ENCODE data around the gene EDN2.

The EDN2 gene

GRCh38 chr1:41482001-41482765 is 2.3 kb downstream of the EDN2 start:
- DNase-seq, result no peak

DNA sequence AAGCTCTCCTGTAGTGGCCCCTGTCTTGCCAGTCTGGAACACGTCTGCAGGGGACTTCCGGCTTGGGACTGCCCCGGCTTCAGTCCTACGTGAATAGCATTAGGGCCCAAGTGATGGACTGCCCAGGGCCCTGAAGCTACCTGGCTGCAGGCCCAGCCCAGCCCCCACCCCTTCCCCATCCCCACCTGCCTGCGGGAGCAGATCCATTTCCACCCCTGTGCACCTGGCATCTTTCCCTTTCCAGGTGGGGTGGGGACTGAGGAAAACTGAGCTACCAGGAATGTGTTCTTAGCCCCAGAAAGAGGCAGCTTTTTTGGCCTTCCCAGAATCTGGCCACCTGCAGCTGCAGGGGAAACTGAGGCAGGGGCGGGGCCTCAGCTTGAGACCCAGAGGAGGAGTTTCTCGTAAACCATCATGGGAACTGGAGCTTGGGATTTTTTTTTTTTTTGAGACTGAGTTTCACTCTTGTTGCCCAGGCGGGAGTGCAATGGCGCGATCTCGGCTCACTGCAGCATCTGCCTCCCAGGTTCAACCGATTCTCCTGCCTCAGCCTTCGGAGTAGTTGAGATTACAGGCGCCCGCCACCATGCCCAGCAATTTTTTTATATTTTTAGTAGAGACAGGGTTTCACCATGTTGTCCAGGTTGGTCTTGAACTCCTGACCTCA is 3.2 kb downstream of the EDN2 start:
- DNase-seq, result no peak

DNA sequence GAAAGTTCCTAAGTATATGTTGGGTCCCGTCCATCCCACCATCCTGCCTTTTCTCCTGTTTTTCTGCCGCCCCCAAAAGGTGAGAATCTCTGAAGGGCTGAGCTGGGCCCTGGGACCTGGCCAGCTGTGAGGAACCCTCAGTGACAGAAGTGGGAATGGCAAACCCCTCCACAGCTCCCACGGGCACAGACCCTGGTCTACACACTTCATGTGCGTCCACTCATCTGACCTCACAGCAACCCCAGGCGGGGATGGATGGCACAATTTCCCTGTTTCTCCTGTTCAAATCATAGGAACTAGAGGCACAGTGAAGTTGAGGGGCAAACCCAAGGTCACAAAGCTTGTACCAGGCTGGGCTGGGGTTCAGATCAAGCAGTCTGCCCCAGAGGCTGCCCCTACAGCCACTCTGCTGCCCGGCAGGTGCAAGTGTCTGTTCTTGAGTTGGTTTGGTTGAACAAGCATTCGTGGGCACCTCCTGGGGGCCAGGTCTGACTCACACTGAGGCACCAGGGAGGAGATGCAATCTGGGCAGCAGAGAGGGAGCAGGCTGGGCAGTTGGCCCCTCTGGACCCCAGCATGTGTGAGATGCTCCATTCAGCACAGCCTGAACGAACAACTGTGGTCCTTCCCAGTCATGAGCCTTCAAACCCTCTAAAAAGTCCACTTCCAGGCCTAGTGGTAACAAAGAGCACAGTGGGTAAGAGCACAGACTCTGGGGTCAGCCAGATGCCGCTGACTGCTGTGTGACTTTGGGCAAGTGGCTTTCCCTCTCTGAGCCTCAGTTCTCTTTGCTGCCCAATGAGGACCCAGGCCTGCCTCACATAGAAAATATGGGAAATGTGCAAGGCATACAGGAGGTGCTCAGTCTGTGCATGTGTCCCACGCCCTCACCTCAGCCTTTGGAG is 4.0 kb downstream of the EDN2 start:
- DNase-seq, result no peak

DNA sequence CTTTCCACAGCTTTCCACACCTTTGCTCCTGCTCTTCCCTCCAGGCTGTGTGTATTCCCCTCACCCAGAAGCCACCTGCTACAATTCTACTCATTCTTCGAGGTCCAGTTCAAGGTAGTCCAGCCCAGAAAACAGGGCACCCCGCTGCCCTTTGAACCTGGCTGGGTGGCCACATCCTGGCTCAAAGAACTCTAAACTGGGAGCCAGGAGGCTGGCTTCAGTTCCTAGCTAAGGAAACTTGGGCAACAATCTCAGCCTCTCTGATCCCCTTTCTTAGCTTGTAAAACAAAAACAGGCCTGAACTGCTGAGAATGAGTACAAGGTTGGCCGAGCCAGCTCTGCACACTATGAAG is 4.7 kb downstream of the EDN2 start:
- no peak for DNase-seq

- DNase-seq, result no peak
Observed at GRCh38 chr1:41479000-41479807, 5.3 kb downstream of the EDN2 start.

GRCh38 chr1:41478118-41478748 is 6.2 kb downstream of the EDN2 start:
- no peak for DNase-seq

DNA sequence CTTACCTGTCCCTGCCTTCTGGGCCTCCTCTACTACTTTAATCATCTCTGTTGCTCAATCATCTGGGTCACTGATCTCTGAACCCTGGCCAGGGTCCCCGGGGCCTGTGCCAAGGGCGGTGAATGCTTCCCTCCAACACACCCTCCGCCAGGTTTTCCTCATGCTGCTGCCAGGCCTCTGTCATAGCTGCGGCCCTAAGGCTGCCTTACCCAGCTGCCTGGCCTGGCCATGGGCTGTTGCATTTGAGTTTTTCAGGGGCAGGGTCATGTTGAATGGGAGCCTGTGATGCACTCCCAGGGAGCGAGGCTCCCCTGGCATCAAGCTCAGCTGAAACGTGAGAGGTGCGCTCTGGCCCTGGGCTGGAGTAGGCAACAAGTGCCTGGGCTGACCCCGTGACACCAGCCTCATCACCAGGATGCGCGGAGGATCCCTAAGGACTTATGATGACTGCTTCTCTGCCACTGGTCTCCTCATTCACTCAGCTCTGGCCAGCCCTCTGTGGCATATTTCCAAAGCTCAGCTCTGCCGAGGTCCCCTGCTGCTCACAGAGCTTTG is 7.6 kb downstream of the EDN2 start:
- no peak for DNase-seq

- no peak for DNase-seq
Observed at GRCh38 chr1:41475859-41476567, 8.5 kb downstream of the EDN2 start.

GRCh38 chr1:41475346-41475745 is 9.1 kb downstream of the EDN2 start:
- DNase-seq, result no peak

DNA sequence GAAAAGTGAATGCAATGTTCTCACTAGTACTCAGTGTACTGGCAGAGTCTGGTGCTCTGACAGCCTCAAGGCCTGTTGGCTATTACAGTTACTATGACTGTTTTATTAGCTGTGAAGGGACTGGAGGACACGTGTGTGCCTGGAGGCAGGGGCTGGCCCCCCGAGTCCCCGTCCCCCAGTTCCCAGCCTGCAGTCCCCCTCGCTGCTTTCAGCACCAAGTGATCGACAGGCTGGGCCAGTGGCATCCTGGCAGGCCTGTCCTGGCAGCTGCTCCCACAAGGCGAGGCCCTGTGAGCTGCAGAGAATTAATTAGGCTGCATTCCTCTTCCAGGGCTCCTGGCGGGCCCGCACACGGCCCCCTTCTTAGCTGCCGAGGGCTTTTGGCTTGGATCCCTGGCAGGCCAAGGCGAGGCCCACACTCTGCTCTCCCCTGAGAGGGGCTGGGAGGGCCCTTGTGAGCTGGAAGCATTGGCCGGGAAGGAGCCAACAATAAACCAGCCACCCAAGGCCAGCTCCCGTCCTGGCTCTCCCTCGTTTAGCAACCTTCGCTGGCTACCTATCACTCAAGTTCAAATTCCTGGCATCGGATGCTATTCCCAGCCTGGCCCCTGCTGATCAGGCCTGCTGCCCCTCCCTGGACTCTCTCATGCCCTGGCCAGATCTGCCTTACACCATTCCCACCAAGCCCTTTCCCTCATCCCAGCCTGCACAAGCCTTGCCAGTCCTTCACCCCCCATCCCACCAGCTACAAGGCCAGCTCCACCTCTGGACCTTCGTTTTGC is 9.8 kb downstream of the EDN2 start:
- DNase-seq, result no peak

DNA sequence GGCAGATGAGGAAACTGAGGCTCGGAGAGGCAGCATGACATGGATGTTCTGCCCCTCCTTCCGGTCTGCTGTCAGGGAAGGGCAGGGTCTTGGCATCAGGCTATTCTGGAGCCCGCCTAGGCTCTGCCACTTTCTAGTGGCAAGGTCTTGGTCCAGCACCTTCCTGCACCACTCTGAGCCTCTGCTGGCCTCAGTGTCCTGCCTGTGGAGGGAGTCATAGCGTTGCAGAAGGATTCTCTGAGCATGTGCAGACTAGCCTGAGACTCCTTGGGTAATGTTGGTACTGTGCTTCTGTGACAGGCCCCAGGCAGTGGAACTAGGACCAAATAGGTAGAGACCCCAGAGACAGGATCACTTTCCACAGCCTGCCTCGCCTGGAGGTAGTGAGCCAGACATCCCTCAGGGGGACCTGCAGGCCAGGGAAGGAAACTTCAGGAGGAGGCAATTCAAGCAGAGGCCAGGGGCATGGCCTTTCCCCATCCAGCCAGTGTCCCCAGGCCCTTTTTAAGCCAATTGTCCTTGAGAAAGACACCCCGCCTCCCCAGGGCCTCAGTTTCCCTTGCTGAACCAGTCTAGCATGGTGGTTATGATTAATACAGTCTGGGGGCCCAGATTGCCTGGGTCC is 10.6 kb downstream of the EDN2 start:
- no peak for DNase-seq

GRCh38 chr1:41471658-41472057 is 12.8 kb downstream of the EDN2 start:
- no peak for DNase-seq

- no peak for DNase-seq
Observed at GRCh38 chr1:41469706-41470105, 14.8 kb downstream of the EDN2 start.

GRCh38 chr1:41468122-41468762 is 16.2 kb downstream of the EDN2 start:
- DNase-seq, result no peak

DNA sequence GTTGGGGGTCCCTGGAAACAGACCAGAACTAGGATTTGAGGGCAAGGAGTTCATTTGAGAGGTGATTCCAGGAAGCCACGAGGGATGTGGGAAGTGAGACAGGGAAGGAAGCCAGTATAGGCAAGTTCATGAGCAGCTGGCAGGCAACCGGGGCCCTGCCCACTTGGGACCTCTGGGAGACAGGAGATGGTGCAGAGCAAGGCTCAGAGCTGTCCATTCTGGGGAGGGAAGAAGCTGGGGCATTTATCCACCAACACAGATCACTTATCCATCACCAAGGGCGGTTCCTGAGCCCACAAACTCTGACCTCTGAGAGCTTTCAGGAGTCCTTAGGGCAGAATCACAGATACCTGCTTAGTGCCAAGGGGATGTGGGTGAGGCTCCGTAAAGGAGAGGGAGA is 16.8 kb downstream of the EDN2 start:
- no peak for DNase-seq

- DNase-seq, result no peak
Observed at GRCh38 chr1:41466146-41466545, 18.3 kb downstream of the EDN2 start.

GRCh38 chr1:41465741-41466140 is 18.7 kb downstream of the EDN2 start:
- DNase-seq, result no peak

GRCh38 chr1:41464885-41465284 is 19.6 kb downstream of the EDN2 start:
- no peak for DNase-seq

GRCh38 chr1:41463516-41463915 is 21.0 kb downstream of the EDN2 start:
- no peak for DNase-seq

DNA sequence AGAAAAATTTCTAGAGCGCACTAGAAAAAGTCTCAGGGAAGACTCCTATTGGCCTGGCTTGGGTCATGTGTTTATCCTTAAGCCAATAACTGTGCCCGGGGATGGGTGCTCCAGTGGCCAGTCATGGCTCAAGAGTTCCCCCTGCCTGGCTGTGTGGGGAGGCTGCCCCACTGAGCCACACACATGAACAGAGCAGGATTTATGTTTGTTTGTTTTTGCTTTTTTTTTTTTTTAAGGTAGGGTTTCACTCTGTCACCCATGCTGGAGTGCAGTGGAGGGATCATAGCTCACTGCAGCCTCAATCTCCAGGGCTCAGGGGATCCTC is 21.8 kb downstream of the EDN2 start:
- no peak for DNase-seq

All from CD4-positive, alpha-beta T cell treated with Interleukin-15 for 1 hour (primary cell).